ENCODE data around the gene NUBPL.
"Not testable (repeated sequence)": the region's sequence is repeated elsewhere in the genome, so short reads cannot be mapped to it uniquely, and the experiment has no call there.

The NUBPL gene

DNA sequence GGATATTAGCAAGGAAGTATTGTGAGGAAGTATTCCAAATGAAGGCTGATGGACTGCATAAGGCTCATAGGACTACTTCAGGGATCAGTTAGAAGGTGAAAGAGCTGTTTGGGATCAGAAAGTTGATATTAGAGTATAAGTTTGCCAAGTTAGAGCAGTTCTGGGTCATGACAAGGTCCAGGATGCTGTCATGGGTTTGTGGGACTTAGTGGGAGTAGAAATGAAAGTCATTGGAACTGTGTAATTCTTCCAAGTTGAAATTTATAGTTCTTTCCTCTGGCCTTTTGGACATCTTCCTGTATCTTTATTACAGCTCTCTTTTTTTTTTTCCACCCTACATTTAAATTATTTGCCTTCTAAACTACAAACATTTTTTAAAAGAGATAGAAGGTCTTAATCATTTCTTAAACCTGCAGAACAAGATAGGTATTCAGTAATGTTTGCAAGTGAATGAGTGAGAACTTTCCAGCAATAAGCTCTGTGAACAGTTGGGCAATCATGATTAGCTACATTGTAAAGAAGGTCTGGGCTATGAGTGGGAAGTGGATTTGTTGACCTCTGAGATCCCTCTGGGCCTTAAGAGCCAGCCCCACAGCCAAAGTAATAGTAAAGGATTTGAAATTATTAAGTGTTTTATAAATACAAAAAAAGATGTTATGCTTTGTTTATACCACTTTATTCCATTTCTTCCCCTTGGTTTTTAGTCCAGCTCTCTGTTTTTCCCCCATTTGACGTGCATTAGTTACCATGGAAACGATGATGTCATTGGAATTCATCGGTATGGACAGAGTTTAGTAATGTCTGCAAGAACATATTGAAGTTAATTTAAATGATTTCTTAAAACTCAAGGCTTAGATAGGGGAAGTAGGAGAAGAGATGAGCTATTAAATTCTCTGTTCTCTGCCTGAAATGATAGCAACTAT is 268.0 kb downstream of the NUBPL start:
- Mint-ChIP-seq H3K4me1 (ENCODE audit: low read depth in 2 of 2) (no peaks in the 10 kb centered on the region), H3K27ac (no peak overlapping the region), H3K4me3 (no peak overlapping the region), H3K27me3 (no peaks in the 10 kb centered on the region), H3K36me3 (ENCODE audit: insufficient read depth) (no peaks in the 10 kb centered on the region), H3K9me3 (no peaks in the 10 kb centered on the region)
- DNase-seq (no peak), ATAC-seq (replicated peaks) (no peak)

DNA sequence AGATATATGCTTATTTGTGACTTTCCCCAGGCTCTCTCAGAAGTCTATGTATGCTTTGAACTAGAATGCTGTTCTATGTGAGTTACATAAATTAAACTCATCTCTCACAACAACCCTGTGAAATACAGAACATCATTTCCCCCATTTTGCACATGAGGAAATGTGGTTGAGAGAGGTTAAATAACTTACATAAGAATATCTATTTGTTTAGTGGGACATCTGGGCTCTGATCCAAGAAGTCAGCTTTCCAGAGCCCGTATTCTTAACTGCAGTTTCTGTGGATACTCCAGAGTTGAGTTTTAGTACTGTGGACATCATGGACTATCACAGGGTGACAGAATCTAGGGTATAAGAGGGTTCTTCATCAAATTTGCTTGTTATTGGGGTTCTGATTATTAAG is 273.4 kb downstream of the NUBPL start:
- Mint-ChIP-seq H3K4me3 (no peak overlapping the region), H3K27me3 (no peaks in the 10 kb centered on the region), H3K27ac (no peak overlapping the region), H3K4me1 (ENCODE audit: low read depth in 2 of 2) (no peaks in the 10 kb centered on the region), H3K9me3 (no peaks in the 10 kb centered on the region), H3K36me3 (ENCODE audit: insufficient read depth) (no peaks in the 10 kb centered on the region)
- ATAC-seq (replicated peaks) (no peak), DNase-seq (no peak)

DNA sequence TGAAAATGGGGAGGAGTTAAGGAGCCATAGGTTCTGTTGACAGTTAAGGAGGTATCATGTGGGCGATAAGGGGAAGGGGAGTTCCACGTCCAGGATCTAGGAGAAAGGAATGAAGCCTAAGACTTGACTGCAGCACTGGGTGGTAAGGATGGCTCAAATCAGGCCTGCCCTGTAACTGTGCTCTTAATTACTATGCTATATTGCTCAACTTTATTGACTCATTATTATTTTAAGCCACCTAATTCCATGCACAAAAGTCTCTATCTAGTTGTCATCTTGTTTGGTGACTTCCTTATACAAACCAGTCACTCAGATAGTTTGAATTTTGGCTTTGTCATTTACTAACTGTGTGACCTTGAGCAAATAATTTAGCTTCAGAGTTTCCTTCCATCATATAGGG is 273.8 kb downstream of the NUBPL start:
- Mint-ChIP-seq H3K9me3 (peaks cover 0 to 2% of the 10 kb centered on the region in 2 donors), H3K4me1 (ENCODE audit: low read depth in 2 of 2) (no peaks in the 10 kb centered on the region), H3K27ac (no peak overlapping the region), H3K27me3 (no peaks in the 10 kb centered on the region), H3K4me3 (no peak overlapping the region), H3K36me3 (ENCODE audit: insufficient read depth) (no peaks in the 10 kb centered on the region)
- no peak for DNase-seq
- no peak for ATAC-seq (replicated peaks)

DNA sequence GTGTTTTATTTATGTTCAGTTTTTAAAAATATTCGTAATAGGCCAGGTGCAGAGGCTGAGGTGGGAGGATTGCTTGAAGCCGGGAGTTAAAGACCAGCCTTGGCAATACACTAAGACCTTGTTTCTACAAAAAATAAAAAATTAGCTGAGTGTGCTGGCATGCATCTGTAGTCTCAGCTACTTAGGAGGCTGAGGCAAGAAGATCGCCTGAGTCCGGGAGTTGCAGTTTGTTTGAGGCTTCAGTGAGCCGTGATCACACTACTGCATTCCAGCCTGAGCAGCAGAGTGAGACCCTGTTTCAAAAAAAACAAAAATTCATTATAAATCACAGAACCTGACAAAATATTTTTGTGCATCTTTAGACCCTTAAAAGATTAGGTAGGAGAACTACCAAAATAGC is 275.8 kb downstream of the NUBPL start:
- Mint-ChIP-seq H3K9me3 (peaks cover 0 to 2% of the 10 kb centered on the region in 2 donors), H3K4me3 (no peak overlapping the region), H3K36me3 (ENCODE audit: insufficient read depth) (no peaks in the 10 kb centered on the region), H3K27me3 (no peaks in the 10 kb centered on the region), H3K4me1 (ENCODE audit: low read depth in 2 of 2) (no peaks in the 10 kb centered on the region), H3K27ac (no peak overlapping the region)
- DNase-seq (no peak), ATAC-seq (replicated peaks) (no peak)

DNA sequence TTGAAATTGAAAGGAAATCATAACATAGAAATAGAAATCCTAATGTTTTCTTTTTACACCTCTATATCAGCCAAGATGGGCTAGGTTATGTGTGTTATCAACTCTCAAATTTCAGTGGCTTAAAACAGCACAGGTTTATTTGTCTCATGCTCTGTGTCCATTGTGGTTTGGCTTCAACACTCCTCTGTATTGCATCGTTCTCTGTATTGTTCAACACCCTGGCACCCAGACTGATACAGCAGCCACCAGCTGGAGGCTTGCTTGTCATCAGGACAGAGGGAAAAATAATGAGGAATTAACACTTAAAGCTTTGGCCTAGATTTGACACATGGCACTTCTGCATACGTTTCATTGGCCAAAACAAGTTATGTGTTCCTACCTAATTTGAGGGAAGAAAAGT is 281.7 kb downstream of the NUBPL start:
- ATAC-seq (replicated peaks) (no peak), DNase-seq (no peak)
- Mint-ChIP-seq H3K27me3 (no peaks in the 10 kb centered on the region), H3K27ac (no peak overlapping the region), H3K9me3 (peaks cover 0 to 2% of the 10 kb centered on the region in 2 donors), H3K4me1 (ENCODE audit: low read depth in 2 of 2) (no peaks in the 10 kb centered on the region), H3K4me3 (no peak overlapping the region), H3K36me3 (ENCODE audit: insufficient read depth) (no peaks in the 10 kb centered on the region)

DNA sequence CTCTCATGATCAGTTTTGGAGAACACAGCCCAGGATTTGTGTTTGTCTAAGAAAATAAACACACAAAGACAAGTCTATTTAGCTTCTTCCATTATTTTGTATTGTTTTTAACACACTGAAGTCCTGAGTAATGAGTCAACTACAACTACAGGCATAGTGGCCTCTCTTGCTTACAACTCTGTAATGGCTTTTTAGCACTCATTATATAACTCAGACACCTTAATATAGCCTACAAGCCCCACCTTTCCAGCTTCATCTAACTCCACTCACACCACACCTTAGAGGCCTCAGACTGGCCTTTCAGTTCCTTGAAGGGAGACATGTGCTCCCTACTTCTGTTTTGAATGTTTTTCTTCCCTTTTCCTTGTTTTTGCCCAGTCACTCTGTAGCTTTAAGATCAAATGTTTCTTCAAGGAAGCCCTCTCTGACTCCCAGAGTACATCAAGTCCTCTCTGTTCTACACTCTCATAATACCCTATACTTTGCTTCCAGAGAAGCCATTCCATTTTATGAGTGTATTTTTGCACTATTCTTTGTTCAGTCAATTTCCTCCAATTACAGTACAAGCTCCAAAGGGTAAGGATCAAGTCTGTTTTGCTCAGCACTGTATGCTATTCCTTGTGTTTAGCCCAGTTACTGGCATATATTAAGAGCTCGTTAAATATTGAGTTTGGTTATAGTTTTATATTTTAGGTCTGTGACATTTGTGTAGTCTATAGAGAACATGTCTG is 282.3 kb downstream of the NUBPL start:
- DNase-seq (no peak), ATAC-seq (replicated peaks) (no peak)
- H3K4me3 Mint-ChIP-seq: no peak overlapping the region
- H3K9me3 Mint-ChIP-seq: peaks cover 0 to 2% of the 10 kb centered on the region in 2 donors
- H3K27me3 Mint-ChIP-seq: no peaks in the 10 kb centered on the region
- no peaks in the 10 kb centered on the region for H3K4me1 Mint-ChIP-seq (ENCODE audit: low read depth in 2 of 2)
- no peaks in the 10 kb centered on the region for H3K36me3 Mint-ChIP-seq (ENCODE audit: insufficient read depth)
- no peak overlapping the region for H3K27ac Mint-ChIP-seq

- H3K9me3 Mint-ChIP-seq: peaks cover 7 to 8% of the 10 kb centered on the region in 2 donors
- H3K4me1 Mint-ChIP-seq (ENCODE audit: low read depth in 2 of 2): no peaks in the 10 kb centered on the region
- H3K4me3 Mint-ChIP-seq: no peak overlapping the region
- no peak for DNase-seq
- no peak overlapping the region for H3K27ac Mint-ChIP-seq
- H3K27me3 Mint-ChIP-seq: no peaks in the 10 kb centered on the region
- no peak for ATAC-seq (replicated peaks)
- peaks cover 9% of the 10 kb centered on the region for H3K36me3 Mint-ChIP-seq (ENCODE audit: insufficient read depth)
These were observed 293.4 kb downstream of the NUBPL start for GRCh38 chr14:31854508-31855075.

DNA sequence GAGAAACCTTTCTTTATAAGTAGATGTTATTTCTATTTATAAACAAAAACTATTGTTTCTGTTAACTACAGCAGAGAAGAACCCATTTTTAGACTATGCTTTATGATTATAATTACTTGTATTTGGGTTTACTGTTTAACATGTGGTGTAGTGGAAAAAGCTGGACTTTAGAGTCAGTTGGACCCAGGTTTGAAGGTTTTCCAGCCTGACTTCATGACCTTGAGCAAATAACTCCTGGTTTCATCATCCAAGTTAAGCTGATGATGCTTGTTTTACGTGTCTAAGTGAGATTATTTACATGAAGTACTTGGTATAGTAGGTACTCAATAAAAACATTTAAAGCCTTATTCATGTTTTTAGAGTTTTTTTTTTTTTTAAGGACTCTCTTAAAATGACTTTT is 294.1 kb downstream of the NUBPL start:
- DNase-seq (no peak), ATAC-seq (replicated peaks) (no peak)
- Mint-ChIP-seq H3K4me3 (no peak overlapping the region), H3K36me3 (ENCODE audit: insufficient read depth) (peaks cover 13% of the 10 kb centered on the region), H3K9me3 (peaks cover 7 to 8% of the 10 kb centered on the region in 2 donors), H3K4me1 (ENCODE audit: low read depth in 2 of 2) (no peaks in the 10 kb centered on the region), H3K27me3 (no peaks in the 10 kb centered on the region), H3K27ac (no peak overlapping the region)

DNA sequence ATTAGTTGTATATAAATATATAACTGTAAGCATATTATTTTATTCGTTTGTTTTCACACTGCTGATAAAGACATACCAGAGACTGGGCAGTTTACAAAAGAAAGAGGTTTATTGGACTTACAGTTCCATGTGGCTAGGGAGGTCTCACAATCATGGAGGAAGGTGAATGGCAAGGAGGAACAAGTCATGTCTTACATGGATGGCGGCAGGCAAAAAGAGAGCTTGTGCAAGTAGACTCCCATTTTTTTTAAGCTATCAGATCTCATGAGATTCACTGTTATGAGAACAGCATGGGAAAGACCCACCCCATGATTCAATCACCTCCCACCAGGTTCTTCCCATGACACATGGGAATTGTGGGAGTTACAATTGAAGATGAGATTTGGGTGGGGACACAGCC is 294.8 kb downstream of the NUBPL start:
- H3K27me3 Mint-ChIP-seq; H3K4me1 Mint-ChIP-seq (ENCODE audit: low read depth in 2 of 2); H3K27ac Mint-ChIP-seq; ATAC-seq (replicated peaks); H3K9me3 Mint-ChIP-seq; DNase-seq; H3K4me3 Mint-ChIP-seq: not testable (repeated sequence)
- H3K36me3 Mint-ChIP-seq (ENCODE audit: insufficient read depth): peaks cover 13% of the 10 kb centered on the region

- Mint-ChIP-seq H3K27ac (no peak overlapping the region), H3K4me3 (no peak overlapping the region), H3K36me3 (ENCODE audit: insufficient read depth) (peaks cover 3% of the 10 kb centered on the region), H3K27me3 (no peaks in the 10 kb centered on the region), H3K4me1 (ENCODE audit: low read depth in 2 of 2) (no peaks in the 10 kb centered on the region), H3K9me3 (peaks cover 7 to 10% of the 10 kb centered on the region in 2 donors)
- ATAC-seq (replicated peaks) (no peak), DNase-seq (no peak)
These were observed 297.7 kb downstream of the NUBPL start for GRCh38 chr14:31858868-31859267.

GRCh38 chr14:31864937-31865855 is 304.0 kb downstream of the NUBPL start:
- Mint-ChIP-seq H3K4me1 (ENCODE audit: low read depth in 2 of 2) (peaks cover 2 to 6% of the 10 kb centered on the region in 2 donors), H3K36me3 (ENCODE audit: insufficient read depth) (peaks cover 2% of the 10 kb centered on the region), H3K9me3 (peaks cover 20 to 32% of the 10 kb centered on the region in 2 donors), H3K27ac (no peak overlapping the region), H3K27me3 (no peaks in the 10 kb centered on the region), H3K4me3 (no peak overlapping the region)
- ATAC-seq (replicated peaks) (no peak), DNase-seq (no peak)

- Mint-ChIP-seq H3K27me3 (no peaks in the 10 kb centered on the region), H3K36me3 (ENCODE audit: insufficient read depth) (peaks cover 2% of the 10 kb centered on the region), H3K4me3 (no peak overlapping the region), H3K27ac (peak overlapping the region in 1 of 2 donors; percentile 18), H3K4me1 (ENCODE audit: low read depth in 2 of 2) (peaks cover 2 to 6% of the 10 kb centered on the region in 2 donors), H3K9me3 (peaks cover 18 to 32% of the 10 kb centered on the region in 2 donors)
- ATAC-seq (replicated peaks) (no peak), DNase-seq (no peak)
These were observed 306.4 kb downstream of the NUBPL start for GRCh38 chr14:31867570-31867969.

GRCh38 chr14:31868096-31868495 is 306.9 kb downstream of the NUBPL start:
- H3K4me3 Mint-ChIP-seq: not testable (repeated sequence)

More at GRCh38 chr14:31868096-31868495, 306.9 kb downstream of the NUBPL start:
- not testable (repeated sequence) for ATAC-seq (replicated peaks); H3K36me3 Mint-ChIP-seq (ENCODE audit: insufficient read depth); H3K4me1 Mint-ChIP-seq (ENCODE audit: low read depth in 2 of 2); DNase-seq; H3K27me3 Mint-ChIP-seq
- peak overlapping the region in 1 of 2 donors; percentile 18 for H3K27ac Mint-ChIP-seq
- H3K9me3 Mint-ChIP-seq: peaks cover 18 to 32% of the 10 kb centered on the region in 2 donors
